ENCODE results near the gene CADM3.

GRCh38 chr1:159207774-159208173, 36.4 kb downstream of the CADM3 start:
- no peak for TF ChIP-seq JUND (IDR thresholded peaks at IDR 0.05; ENCODE audit: borderline replicate concordance, low read depth, low read length)
- TF ChIP-seq JUND (tag; IDR thresholded peaks at IDR 0.05; ENCODE audit: borderline replicate concordance, low read depth, low read length), result no peak
- TF ChIP-seq CTCF (IDR thresholded peaks at IDR 0.05 in 2 of 3, conservative IDR thresholded peaks at IDR 0.05 in 1 of 3; ENCODE audit: insufficient read depth in 2 of 3, low read depth in 1 of 3, low read length in 3 of 3), result no peak
- no peak for TF ChIP-seq HIVEP1 (CRISPR knock-in tag; IDR thresholded peaks at IDR 0.05)
- no peak for TF ChIP-seq PHF8 (IDR thresholded peaks at IDR 0.05; ENCODE audit: borderline replicate concordance, low read length)
- TF ChIP-seq PREB (CRISPR knock-in tag; IDR thresholded peaks at IDR 0.05), result no peak
- no peak for TF ChIP-seq SMARCA5 (IDR thresholded peaks at IDR 0.05)
- TF ChIP-seq ZNF584 (CRISPR knock-in tag; IDR thresholded peaks at IDR 0.05; ENCODE audit: low read depth), result no peak
- no peak for TF ChIP-seq SP1 (CRISPR knock-in tag; IDR thresholded peaks at IDR 0.05)
- no peak for TF ChIP-seq CBX2 (IDR thresholded peaks at IDR 0.05; ENCODE audit: insufficient read depth, low read length, poor library complexity, severe bottlenecking)
- TF ChIP-seq ZNF444 (CRISPR knock-in tag; IDR thresholded peaks at IDR 0.05), result no peak
- no peak for TF ChIP-seq HCFC1 (IDR thresholded peaks at IDR 0.05; ENCODE audit: low read depth, low read length)
- TF ChIP-seq MXI1 (IDR thresholded peaks at IDR 0.05; ENCODE audit: low read depth, low read length), result no peak
- no peak for TF ChIP-seq CEBPG (CRISPR knock-in tag; IDR thresholded peaks at IDR 0.05)
- no peak for TF ChIP-seq CEBPG (tag; conservative IDR thresholded peaks at IDR 0.05 in 1 of 2, IDR thresholded peaks at IDR 0.05 in 1 of 2)
